Measurements from ENCODE around the gene COL5A2.

Gene COL5A2

GRCh38 chr2:189082376-189082975, 97.1 kb downstream of the COL5A2 start:
- ChIA-PET POLR2A (ENCODE audit: low non-redundant PET) (no interaction called here), CTCF (interaction anchor here (0.7 kb wide), 1 partner anchor 206 kb away, joined by 3 read pairs; no protein-coding TSS in a partner anchor)
- H3K27ac ChIP-seq, result no peak overlapping the region
- DNase-seq (ENCODE audit: low spot score), result no peak
- TF ChIP-seq, protein P1, sequence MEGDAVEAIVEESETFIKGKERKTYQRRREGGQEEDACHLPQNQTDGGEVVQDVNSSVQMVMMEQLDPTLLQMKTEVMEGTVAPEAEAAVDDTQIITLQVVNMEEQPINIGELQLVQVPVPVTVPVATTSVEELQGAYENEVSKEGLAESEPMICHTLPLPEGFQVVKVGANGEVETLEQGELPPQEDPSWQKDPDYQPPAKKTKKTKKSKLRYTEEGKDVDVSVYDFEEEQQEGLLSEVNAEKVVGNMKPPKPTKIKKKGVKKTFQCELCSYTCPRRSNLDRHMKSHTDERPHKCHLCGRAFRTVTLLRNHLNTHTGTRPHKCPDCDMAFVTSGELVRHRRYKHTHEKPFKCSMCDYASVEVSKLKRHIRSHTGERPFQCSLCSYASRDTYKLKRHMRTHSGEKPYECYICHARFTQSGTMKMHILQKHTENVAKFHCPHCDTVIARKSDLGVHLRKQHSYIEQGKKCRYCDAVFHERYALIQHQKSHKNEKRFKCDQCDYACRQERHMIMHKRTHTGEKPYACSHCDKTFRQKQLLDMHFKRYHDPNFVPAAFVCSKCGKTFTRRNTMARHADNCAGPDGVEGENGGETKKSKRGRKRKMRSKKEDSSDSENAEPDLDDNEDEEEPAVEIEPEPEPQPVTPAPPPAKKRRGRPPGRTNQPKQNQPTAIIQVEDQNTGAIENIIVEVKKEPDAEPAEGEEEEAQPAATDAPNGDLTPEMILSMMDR (conservative IDR thresholded peaks at IDR 0.05; ENCODE audit: low read depth), result no peak

DNA sequence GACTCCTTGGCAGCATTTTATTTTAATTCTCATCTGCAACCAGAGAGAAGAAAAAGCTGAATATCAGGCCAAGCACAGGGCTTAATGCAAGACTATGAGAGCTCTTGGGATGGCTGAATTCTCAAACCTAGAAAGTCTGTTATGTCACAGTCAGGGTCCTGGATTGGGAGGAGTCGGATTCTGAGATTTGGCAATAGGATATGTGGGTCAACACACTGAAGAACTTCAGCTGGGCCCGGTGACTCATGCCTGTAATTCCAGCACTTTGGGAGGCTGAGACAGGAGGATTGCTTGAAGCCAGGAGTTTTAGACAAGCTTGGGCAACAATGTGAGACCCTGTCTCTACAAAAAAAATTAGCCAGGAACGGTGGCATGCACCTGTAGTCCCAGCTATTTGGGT, 103.0 kb downstream of the COL5A2 start:
- TF ChIP-seq, protein P1 (conservative IDR thresholded peaks at IDR 0.05; ENCODE audit: low read depth), result no peak
- DNase-seq (ENCODE audit: low spot score), result no peak
- no peak overlapping the region for H3K27ac ChIP-seq
- ChIA-PET POLR2A (ENCODE audit: low non-redundant PET) (no interaction called here), CTCF (interaction anchor here (0.5 to 0.6 kb wide), 2 partner anchors 18 to 28 kb away, joined by 3 to 4 read pairs; no protein-coding TSS in a partner anchor)

DNA sequence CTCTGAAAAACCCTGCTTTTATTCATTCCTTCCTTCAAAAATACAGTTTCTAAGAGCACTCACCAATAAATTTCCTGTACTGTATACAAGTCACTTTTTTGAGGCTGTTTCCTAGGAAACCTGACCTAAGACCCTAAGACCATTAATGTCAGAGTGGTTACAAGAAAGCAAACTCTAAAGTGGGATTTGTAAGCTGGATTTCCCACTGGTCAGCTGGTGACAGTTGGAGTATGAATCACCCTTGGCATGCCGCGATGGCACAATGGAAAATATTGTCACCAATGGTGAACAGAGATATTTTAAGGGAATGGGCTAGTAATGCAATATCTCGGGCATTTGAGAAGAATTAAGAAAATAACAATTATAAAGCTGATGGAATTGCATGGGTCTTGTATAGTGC, 103.4 kb downstream of the COL5A2 start:
- DNase-seq (ENCODE audit: low spot score), result no peak
- CTCF ChIA-PET, result no interaction called here
- POLR2A ChIA-PET (ENCODE audit: low non-redundant PET), result no interaction called here
- TF ChIP-seq, protein P1 (conservative IDR thresholded peaks at IDR 0.05; ENCODE audit: low read depth), result no peak
- no peak overlapping the region for H3K27ac ChIP-seq

- no peak overlapping the region for H3K27ac ChIP-seq
- ChIA-PET CTCF (no interaction called here), POLR2A (ENCODE audit: low non-redundant PET) (no interaction called here)
- TF ChIP-seq, protein P1 (conservative IDR thresholded peaks at IDR 0.05; ENCODE audit: low read depth), result no peak
- no peak for DNase-seq (ENCODE audit: low spot score)
Measured at GRCh38 chr2:189074506-189074905, 105.1 kb downstream of the COL5A2 start.

DNA sequence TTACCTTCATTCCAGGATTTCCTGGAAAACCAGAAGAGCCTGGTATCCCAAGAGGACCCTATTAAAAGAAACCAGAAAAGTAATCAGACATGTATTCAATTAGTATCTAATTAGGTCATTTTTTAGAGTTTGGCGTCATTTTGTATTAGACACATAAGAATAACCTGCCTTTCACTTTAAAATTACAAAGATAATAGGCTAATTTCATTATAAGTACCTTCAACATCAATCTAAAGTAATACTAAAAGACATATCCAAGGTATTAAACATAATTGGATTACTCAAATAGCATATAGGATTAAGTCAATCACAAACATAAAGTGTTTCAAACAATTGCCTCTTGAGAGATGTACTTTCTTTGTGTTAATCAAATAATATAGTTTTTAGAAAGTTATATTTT, 107.5 kb downstream of the COL5A2 start:
- TF ChIP-seq, protein P1 (conservative IDR thresholded peaks at IDR 0.05; ENCODE audit: low read depth), result no peak
- ChIA-PET CTCF (interaction anchor here (0.6 kb wide), 1 partner anchor 11 kb away, joined by 3 read pairs; no protein-coding TSS in a partner anchor), POLR2A (ENCODE audit: low non-redundant PET) (no interaction called here)
- DNase-seq (ENCODE audit: low spot score), result no peak
- H3K27ac ChIP-seq, result no peak overlapping the region

DNA sequence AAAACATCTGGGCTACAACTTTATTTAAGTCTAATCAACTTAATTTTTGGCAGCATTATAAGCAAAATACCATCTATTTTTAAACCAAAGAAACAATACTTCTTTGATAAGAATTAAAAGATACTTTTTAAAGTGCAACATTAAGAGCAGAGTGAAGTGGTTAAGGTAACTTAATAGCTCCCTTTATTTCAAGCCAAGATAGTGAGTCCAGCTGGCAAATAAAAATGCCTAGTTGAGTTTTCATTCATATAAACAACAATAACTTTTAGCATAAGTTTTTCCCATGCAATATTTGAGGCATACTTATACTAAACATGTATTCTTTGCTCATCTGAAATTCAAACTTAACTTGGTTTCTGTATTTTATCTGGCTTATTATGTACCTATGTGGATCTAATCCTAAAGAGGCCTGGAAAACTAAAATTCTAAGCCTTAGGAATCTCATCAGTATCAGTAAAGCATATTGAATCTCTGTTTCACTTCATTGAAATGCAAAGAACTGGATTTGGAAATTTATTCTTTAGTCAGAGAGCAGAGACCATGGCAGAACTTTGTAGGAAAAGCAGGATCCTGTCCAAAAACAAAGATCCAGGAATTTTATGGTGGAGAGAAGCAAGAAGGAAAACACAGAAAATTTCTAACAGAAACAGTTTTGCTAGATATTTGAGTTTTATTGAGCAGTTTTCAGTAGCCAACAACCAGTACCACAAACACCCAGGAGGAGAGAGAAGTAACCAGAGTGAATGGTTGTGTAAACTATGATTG, 109.5 kb downstream of the COL5A2 start:
- TF ChIP-seq, protein P1 (conservative IDR thresholded peaks at IDR 0.05; ENCODE audit: low read depth), result no peak
- CTCF ChIA-PET, result interaction anchor here (0.7 kb wide), 1 partner anchor 592 kb away, joined by 3 read pairs; no protein-coding TSS in a partner anchor
- H3K27ac ChIP-seq, result no peak overlapping the region
- POLR2A ChIA-PET (ENCODE audit: low non-redundant PET), result no interaction called here
- DNase-seq (ENCODE audit: low spot score), result no peak
